ENCODE data around the gene IMPG2.

DNA sequence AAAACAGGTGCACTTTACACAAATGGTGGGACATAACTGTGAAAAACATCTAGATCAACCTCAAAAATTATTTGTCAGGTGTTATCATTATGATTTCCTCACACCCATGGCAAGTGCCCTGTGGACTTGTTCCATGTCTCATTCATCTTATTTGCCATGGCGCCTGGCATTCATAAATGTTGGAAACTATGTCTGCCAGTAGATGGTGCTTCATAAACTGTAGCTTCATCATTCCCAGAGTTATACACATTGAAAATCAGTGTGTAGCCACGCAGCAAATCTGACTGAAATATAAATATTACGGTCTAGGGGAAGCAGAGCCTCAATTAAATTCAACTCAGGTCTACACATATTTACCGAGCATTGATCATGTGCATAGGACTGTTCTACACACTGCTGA lies 90.7 kb downstream of the IMPG2 start:
- TF ChIP-seq, protein P1, sequence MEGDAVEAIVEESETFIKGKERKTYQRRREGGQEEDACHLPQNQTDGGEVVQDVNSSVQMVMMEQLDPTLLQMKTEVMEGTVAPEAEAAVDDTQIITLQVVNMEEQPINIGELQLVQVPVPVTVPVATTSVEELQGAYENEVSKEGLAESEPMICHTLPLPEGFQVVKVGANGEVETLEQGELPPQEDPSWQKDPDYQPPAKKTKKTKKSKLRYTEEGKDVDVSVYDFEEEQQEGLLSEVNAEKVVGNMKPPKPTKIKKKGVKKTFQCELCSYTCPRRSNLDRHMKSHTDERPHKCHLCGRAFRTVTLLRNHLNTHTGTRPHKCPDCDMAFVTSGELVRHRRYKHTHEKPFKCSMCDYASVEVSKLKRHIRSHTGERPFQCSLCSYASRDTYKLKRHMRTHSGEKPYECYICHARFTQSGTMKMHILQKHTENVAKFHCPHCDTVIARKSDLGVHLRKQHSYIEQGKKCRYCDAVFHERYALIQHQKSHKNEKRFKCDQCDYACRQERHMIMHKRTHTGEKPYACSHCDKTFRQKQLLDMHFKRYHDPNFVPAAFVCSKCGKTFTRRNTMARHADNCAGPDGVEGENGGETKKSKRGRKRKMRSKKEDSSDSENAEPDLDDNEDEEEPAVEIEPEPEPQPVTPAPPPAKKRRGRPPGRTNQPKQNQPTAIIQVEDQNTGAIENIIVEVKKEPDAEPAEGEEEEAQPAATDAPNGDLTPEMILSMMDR (IDR thresholded peaks at IDR 0.05) = peak in 2 of 4 experiments; percentile 27 to 38
- TF ChIP-seq EP300 (IDR thresholded peaks at IDR 0.05) (no peak), POLR2A (IDR thresholded peaks at IDR 0.05) (no peak), POLR2AphosphoS5 (IDR thresholded peaks at IDR 0.05) (no peak)
